Measurements from ENCODE around the gene RAD23B.

RAD23B gene

GRCh38 chr9:107378006-107378405, 94.9 kb downstream of the RAD23B start:
- no peak for DNase-seq (ENCODE audit: low spot score)
